ENCODE measurements around the gene VEGFD. TPM values are rescaled to one million over a fixed set of nuclear protein-coding genes. Genes with fewer than 3 reads are reported as not detected.

The VEGFD gene
- total and polyA plus RNA-seq, 2 donors (not counting 3 experiments of a cell fraction or from before 2014, with no cell fraction given) = 0.40 to 0.64 TPM

DNA sequence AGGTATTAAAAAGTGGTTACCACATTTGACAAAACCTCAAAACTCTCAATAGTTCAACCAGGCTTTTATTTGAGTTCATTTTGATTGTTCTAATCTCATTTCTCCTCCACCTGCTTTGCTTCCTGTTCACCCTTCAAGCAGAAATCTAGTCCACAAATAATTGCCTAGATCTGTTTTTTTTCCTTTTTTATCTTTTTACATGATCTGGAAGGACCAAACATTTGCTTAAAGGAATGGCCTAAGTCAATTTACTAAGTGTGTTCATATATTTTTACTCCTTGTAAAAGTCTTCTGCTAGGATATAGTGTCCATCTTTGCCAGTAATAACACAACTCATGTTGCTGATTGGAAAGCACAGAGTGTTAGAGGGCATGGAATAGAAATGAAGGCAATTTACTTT lies 26.2 kb upstream of the VEGFD start:
- no peak overlapping the region for H3K4me3 ChIP-seq (replicated peaks in 1 of 3; ENCODE audit: insufficient read depth in 1 of 3, low read depth in 1 of 3, low read length in 3 of 3)
- no peak overlapping the region for H3K27ac ChIP-seq (ENCODE audit: insufficient read depth, low read depth, low read length)
- TF ChIP-seq FOS (IDR thresholded peaks at IDR 0.05; ENCODE audit: borderline replicate concordance, insufficient read depth, low read length) (no peak), MYC (IDR thresholded peaks at IDR 0.05; ENCODE audit: low read depth, low read length) (no peak), GATA2 (IDR thresholded peaks at IDR 0.05; ENCODE audit: insufficient read depth, insufficient read length, low read depth, low read length) (no peak), EZH2 (IDR thresholded peaks at IDR 0.05; ENCODE audit: borderline replicate concordance, low read depth, low read length, severe bottlenecking) (no peak)
- TF ChIP-seq, protein P1, sequence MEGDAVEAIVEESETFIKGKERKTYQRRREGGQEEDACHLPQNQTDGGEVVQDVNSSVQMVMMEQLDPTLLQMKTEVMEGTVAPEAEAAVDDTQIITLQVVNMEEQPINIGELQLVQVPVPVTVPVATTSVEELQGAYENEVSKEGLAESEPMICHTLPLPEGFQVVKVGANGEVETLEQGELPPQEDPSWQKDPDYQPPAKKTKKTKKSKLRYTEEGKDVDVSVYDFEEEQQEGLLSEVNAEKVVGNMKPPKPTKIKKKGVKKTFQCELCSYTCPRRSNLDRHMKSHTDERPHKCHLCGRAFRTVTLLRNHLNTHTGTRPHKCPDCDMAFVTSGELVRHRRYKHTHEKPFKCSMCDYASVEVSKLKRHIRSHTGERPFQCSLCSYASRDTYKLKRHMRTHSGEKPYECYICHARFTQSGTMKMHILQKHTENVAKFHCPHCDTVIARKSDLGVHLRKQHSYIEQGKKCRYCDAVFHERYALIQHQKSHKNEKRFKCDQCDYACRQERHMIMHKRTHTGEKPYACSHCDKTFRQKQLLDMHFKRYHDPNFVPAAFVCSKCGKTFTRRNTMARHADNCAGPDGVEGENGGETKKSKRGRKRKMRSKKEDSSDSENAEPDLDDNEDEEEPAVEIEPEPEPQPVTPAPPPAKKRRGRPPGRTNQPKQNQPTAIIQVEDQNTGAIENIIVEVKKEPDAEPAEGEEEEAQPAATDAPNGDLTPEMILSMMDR (IDR thresholded peaks at IDR 0.05; ENCODE audit: extremely low read depth in 1 of 2, insufficient read depth in 1 of 2, low read depth in 1 of 2, low read length in 2 of 2) = no peak
- TF ChIP-seq, protein P2, sequence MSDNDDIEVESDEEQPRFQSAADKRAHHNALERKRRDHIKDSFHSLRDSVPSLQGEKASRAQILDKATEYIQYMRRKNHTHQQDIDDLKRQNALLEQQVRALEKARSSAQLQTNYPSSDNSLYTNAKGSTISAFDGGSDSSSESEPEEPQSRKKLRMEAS (IDR thresholded peaks at IDR 0.05; ENCODE audit: insufficient read depth, insufficient read length) = no peak
- H3K79me2 ChIP-seq (ENCODE audit: control insufficient read depth, insufficient read depth, low read length) = no peaks in the 10 kb centered on the region
- peaks cover 0 to 2% of the 10 kb centered on the region in 2 experiments for H3K36me3 ChIP-seq (ENCODE audit: control insufficient read depth in 2 of 2, extremely low read depth in 1 of 2, insufficient read depth in 2 of 2, low read length in 2 of 2)
- intact Hi-C loops (cut with micrococcal nuclease) (no loop called here), dilution Hi-C loops (cut with MboI; ENCODE audit: extremely low pct_ligation_motif_present, low sequenced_read_pairs) (no loop called here)
- no peak overlapping the region for H3K9ac ChIP-seq (replicated peaks; ENCODE audit: extremely low read depth, insufficient read depth, low read length)
- no peaks in the 10 kb centered on the region for H3K27me3 ChIP-seq (ENCODE audit: control insufficient read depth in 2 of 2, insufficient read depth in 2 of 2, low read length in 2 of 2)
- no peaks in the 10 kb centered on the region for H4K20me1 ChIP-seq (replicated peaks; ENCODE audit: control insufficient read depth, extremely low read depth, insufficient read depth, low read length)
- no TSS peak for BruUV-seq (replicated peaks)
- H3K9me1 ChIP-seq (replicated peaks; ENCODE audit: control insufficient read depth, extremely low read depth, insufficient read depth, low read length) = no peaks in the 10 kb centered on the region
- DNase-seq (ENCODE audit: low read depth, low spot score) = no peak
- no peaks in the 10 kb centered on the region for H3K4me1 ChIP-seq (ENCODE audit: control insufficient read depth, extremely low read depth, insufficient read depth, low read length)
- POLR2A ChIA-PET = no interaction called here
- H2AFZ ChIP-seq (ENCODE audit: low read depth, low read length) = no peak overlapping the region
- no peak overlapping the region for H3K4me2 ChIP-seq (ENCODE audit: insufficient read depth, low read length)
- CTCF ChIA-PET = no interaction called here
- peak; percentile 18 for FAIRE-seq
- H3K9me3 ChIP-seq (replicated peaks; ENCODE audit: control insufficient read depth, insufficient read depth, low read length) = no peaks in the 10 kb centered on the region
